Lung (tissue), 12 donors: Measurements from ENCODE around the gene DOCK10. TPM values are rescaled to one million over a fixed set of nuclear protein-coding genes. Genes with fewer than 3 reads are reported as not detected.
"Not testable (repeated sequence)": the region's sequence is repeated elsewhere in the genome, so short reads cannot be mapped to it uniquely, and the experiment has no call there.

Experiments used
- ATAC-seq: fragments of 200-7000 bp; cut with Tn5 transposase; one replicate; pipeline ENCODE4 v1.9.1; 2020; ENCODE audit warnings: moderate number of reproducible peaks; ENCODE audit not compliant: insufficient read depth, low FRiP score
- DNase-seq, 3 donors: peaks; one replicate each; pipeline ENCODE4 v3.0.0-alpha.2; 2013 to 2017
- H3K27ac ChIP-seq, 2 donors: one replicate each; pipeline ENCODE4 v1.5.1; 2013; ENCODE audit warnings: mild to moderate bottlenecking in 2 of 2, moderate library complexity in 2 of 2, control low read depth in 1 of 2, inconsistent platforms in 1 of 2, low read depth in 1 of 2, low read length in 1 of 2
- H3K27me3 ChIP-seq, 3 donors: one replicate each; pipeline ENCODE4 v1.5.1; 2013; ENCODE audit warnings: low read length in 2 of 3; ENCODE audit not compliant: control insufficient read depth in 3 of 3, insufficient read depth in 3 of 3
- H3K36me3 ChIP-seq, 4 donors: one replicate each; pipeline ENCODE4 v1.5.1; 2013; ENCODE audit warnings: low read length in 4 of 4, mild to moderate bottlenecking in 1 of 4, moderate library complexity in 1 of 4; ENCODE audit not compliant: control insufficient read depth in 4 of 4, insufficient read depth in 4 of 4
- H3K4me1 ChIP-seq, 5 donors: one replicate each; pipeline ENCODE4 v1.5.1; 2013; ENCODE audit warnings: low read length in 5 of 5, mild to moderate bottlenecking in 2 of 5, moderate library complexity in 1 of 5; ENCODE audit not compliant: control insufficient read depth in 5 of 5, insufficient read depth in 5 of 5
- H3K4me3 ChIP-seq: one replicate; pipeline ENCODE4 v1.5.1; 2013; ENCODE audit warnings: mild to moderate bottlenecking, control low read depth, moderate library complexity
- H3K9ac ChIP-seq, 2 donors: one replicate each; pipeline ENCODE4 v1.5.1; 2013; ENCODE audit warnings: low read length in 2 of 2, control low read depth in 1 of 2; ENCODE audit not compliant: insufficient read depth in 1 of 2
- H3K9me3 ChIP-seq, 4 donors: one replicate each; pipeline ENCODE4 v1.5.1; 2013; ENCODE audit warnings: low read length in 3 of 4, mild to moderate bottlenecking in 1 of 4, moderate library complexity in 1 of 4; ENCODE audit not compliant: control insufficient read depth in 4 of 4, insufficient read depth in 3 of 4
- WGBS, 2 donors: extraction: QIAGEN DNeasy Blood & Tissue Kit; methylation state at CpG; one replicate each; pipeline ENCODE4 v1.1.7; 2013; 5-methylcytosine and 5-hydroxymethylcytosine counted together
- polyA plus RNA-seq, 2 donors: library from polyadenylated mRNA; stranded (reverse); fragments of 200-250 nt; gene quantifications; one replicate each; pipeline ENCODE4 v1.2.1, GENCODE V29; 2013
- total RNA-seq, 2 donors: library from RNA; depleted of rRNA in 1 of 2; stranded (reverse); fragments of >200 nt in 1 of 2; gene quantifications; one replicate each; pipeline ENCODE4 v1.2.1, GENCODE V29; 2014 to 2021
- TF ChIP-seq, protein P1 (sequence below): IDR thresholded peaks from 2 replicates; pipeline ENCODE4 v1.5.1; 2012; ENCODE audit warnings: mild to moderate bottlenecking; ENCODE audit errors: control extremely low read depth, extremely low read depth
- donor health status: control.
- donor health status: control.
- donor health status: Bipolar disorder and iron deficiency.
- donor health status: healthy.
- donor health status: DM: yes; HTN: yes; CAD: no.

The DOCK10 gene
- total and polyA plus RNA-seq, 4 donors: 3.1 to 39.8 (median 18.0) TPM

DNA sequence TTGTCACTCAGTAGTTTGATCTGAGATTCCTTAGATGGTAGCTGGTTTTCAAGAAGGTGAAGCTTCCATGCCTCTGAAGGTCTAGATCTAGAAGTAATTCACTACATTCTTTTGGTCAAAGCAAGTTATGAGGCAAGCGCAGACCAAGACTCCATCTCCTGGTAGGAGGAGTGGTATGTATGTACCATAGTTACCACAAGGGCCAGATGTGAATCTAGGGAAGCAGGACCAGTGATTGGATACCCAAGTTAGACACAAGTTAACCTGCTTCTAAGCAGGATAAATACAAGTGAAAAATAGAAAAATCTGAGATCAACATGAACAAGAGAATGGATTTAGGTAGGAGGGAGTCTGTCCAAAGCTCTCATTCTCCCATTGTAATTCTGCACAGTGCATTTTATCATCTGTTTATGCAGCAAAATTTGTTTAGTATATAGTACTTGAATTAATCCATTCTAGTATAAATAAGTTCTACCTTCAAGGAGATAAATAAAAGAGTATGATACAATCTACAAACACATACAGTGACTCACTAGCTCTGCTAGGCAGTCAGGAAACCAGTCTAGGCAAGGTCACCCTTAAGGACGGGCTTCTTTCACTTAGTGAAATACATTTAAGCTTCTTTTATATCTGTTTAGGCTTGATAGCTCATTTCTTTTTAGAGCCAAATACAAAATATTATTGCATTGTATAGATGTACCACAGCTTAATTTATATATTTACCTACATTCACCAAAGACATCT, 14.2 kb upstream of the DOCK10 start:
- Histone ChIP-seq H3K4me1 (peaks cover 0 to 4% (median 0%) of the 10 kb centered on the region in 5 donors), H3K27me3 (no peaks in the 10 kb centered on the region), H3K27ac (no peak overlapping the region), H3K4me3 (no peak overlapping the region), H3K9me3 (peaks cover 0 to 4% (median 0%) of the 10 kb centered on the region in 4 donors), H3K36me3 (no peaks in the 10 kb centered on the region), H3K9ac (no peak overlapping the region)
- WGBS, 2 donors: 86 to 89% methylated on average over 2 of the region's 2 CpGs
- TF ChIP-seq, protein P1, sequence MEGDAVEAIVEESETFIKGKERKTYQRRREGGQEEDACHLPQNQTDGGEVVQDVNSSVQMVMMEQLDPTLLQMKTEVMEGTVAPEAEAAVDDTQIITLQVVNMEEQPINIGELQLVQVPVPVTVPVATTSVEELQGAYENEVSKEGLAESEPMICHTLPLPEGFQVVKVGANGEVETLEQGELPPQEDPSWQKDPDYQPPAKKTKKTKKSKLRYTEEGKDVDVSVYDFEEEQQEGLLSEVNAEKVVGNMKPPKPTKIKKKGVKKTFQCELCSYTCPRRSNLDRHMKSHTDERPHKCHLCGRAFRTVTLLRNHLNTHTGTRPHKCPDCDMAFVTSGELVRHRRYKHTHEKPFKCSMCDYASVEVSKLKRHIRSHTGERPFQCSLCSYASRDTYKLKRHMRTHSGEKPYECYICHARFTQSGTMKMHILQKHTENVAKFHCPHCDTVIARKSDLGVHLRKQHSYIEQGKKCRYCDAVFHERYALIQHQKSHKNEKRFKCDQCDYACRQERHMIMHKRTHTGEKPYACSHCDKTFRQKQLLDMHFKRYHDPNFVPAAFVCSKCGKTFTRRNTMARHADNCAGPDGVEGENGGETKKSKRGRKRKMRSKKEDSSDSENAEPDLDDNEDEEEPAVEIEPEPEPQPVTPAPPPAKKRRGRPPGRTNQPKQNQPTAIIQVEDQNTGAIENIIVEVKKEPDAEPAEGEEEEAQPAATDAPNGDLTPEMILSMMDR: no peak
- DNase-seq (no peak), ATAC-seq (no peak)

GRCh38 chr2:225055714-225056113, 13.4 kb upstream of the DOCK10 start:
- H3K27ac ChIP-seq: no peak overlapping the region
- WGBS, 2 donors: 85 to 91% methylated on average over 1 of the region's 1 CpG
- no peaks in the 10 kb centered on the region for H3K36me3 ChIP-seq
- no peak overlapping the region for H3K4me3 ChIP-seq
- no peak overlapping the region for H3K9ac ChIP-seq
- H3K27me3 ChIP-seq: no peaks in the 10 kb centered on the region
- TF ChIP-seq, protein P1: no peak
- no peak for ATAC-seq
- peaks cover 0 to 4% (median 0%) of the 10 kb centered on the region in 5 donors for H3K4me1 ChIP-seq
- H3K9me3 ChIP-seq: peaks cover 0 to 4% (median 0%) of the 10 kb centered on the region in 4 donors
- no peak for DNase-seq

DNA sequence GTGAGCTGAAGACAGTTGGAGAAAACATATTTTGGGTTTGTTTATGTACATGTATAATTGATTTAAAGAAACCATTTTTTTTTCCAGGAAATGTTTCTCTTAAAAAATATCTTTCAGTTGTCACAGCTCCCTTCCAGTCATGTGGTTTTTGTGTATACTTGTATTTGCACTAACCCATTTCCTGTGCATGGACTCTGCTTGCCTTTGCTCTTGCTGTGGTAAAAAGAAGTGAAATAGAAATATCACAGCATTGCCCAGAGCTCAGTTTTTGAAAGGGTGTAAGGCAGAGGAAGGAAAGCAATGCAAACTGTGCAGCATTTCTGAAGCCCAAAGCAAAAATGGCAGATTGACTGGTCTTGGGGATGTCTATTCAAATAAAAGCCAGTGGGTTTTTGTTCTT, 10.4 kb upstream of the DOCK10 start:
- peak in 2 of 3 donors; percentile 46 to 63 for DNase-seq
- TF ChIP-seq, protein P1: no peak
- Histone ChIP-seq H3K27me3 (no peaks in the 10 kb centered on the region), H3K9ac (no peak overlapping the region), H3K4me3 (no peak overlapping the region), H3K27ac (no peak overlapping the region), H3K4me1 (peaks cover 0 to 4% (median 0%) of the 10 kb centered on the region in 5 donors), H3K9me3 (peaks cover 0 to 4% (median 0%) of the 10 kb centered on the region in 4 donors), H3K36me3 (no peaks in the 10 kb centered on the region)
- ATAC-seq: no peak

GRCh38 chr2:225047502-225047901, 5.2 kb upstream of the DOCK10 start:
- 65 to 85% methylated on average over 4 of the region's 4 CpGs for WGBS, 2 donors
- H3K36me3 ChIP-seq, H3K4me1 ChIP-seq, DNase-seq, H3K27ac ChIP-seq, H3K9me3 ChIP-seq, ATAC-seq, H3K9ac ChIP-seq, H3K4me3 ChIP-seq: not testable (repeated sequence)
- peaks cover 0 to 37% (median 14%) of the 10 kb centered on the region in 3 donors for H3K27me3 ChIP-seq
